Stimulated activated CD4-positive, alpha-beta T cell treated with anti-CD3 and anti-CD28 coated beads, TNF-alpha, amount 100 ng/mL, for 24 hours (primary cell): ENCODE results near the gene SLC34A1.
A peak's percentile ranks its signal among the peaks of the same experiment; 100 is the strongest.
"Not testable (repeated sequence)": the region's sequence is repeated elsewhere in the genome, so short reads cannot be mapped to it uniquely, and the experiment has no call there.

Experiments used
- DNase-seq, 3 experiments: peaks; one replicate each; pipeline ENCODE4 v3.0.0-alpha.2; 2020; ENCODE audit warnings: low read depth in 3 of 3

The SLC34A1 gene

DNA sequence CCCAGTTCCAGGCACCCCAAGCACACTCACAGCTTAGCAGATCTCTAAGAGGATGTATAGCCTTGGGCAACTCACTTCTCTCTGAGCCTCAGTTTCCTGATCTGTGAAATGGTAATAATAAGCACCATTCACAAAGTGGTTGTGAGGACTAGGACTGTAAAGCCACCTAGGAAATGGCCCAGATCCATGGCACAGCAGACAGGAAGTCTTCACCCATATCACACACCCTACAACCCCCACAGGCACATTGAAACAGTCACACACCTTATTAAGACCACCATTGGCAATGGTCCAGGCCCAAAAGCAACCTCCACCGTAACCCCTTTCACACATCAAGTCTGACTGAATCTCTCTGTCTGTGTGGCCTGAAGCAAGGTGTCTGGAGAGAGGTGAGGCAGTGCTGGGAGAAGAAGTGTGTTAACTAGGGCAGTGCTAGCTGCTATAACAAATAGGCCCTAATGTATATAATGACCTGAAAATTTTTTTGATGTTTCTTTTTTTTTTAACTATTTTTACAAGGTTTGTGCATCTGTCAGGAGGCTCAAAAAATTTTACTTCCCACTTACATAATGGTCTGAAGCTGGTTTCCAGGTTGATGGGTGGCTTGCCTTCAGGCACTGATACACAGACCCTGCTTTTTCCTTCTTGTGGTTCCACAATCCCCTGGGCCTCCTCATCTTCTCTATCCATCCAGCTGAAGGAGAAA lies 28.9 kb upstream of the SLC34A1 start:
- DNase-seq, result no peak

DNA sequence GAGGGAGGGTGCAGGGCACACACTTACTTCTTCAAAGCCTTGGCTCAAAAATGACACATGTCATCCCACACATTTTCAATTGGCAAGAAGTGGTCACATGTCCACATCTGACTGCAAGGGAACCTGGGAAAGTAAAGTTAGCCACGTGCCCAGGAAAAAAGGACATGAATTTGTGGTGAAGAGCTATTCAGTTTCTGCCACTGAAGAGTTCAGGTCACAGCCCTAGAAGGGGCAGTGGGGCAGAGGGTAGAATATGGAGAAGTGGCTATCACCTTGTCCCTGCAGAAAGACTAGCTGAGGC lies 28.4 kb upstream of the SLC34A1 start:
- DNase-seq, result no peak

DNA sequence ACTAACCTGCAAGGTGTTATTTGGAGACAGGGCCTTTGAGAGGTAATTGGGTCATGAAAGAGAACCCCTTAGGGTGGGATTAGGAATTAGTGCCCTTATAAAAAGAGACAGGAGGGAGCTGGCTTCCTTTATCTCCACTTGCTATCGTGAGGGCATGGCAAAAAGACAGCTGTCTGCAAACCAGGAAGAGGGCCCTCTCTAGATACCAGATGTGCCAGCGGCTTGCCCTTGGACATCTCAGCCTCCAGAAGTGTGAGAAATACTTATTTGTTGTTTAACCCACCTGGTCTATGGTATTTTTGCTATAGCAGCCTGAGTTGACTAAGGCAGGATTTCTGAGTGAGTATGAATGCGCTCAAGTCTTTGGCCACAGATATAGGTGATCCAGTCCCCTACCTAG lies 27.5 kb upstream of the SLC34A1 start:
- DNase-seq, result no peak

DNA sequence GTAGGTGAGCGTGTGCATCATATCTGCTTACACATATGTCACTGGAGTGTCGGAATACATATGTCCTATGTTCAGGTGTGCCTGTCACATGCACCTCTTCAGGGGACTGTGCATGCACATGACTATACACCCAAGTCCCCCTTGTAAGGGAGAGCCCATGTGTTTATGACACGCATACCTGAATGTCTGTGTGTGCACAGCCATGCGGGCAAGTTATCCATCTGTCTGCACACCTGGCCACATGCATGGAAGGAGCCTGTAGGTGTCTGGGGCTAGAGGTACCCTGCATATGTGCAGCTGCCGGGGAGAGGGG lies 27.1 kb upstream of the SLC34A1 start:
- DNase-seq, result no peak

DNA sequence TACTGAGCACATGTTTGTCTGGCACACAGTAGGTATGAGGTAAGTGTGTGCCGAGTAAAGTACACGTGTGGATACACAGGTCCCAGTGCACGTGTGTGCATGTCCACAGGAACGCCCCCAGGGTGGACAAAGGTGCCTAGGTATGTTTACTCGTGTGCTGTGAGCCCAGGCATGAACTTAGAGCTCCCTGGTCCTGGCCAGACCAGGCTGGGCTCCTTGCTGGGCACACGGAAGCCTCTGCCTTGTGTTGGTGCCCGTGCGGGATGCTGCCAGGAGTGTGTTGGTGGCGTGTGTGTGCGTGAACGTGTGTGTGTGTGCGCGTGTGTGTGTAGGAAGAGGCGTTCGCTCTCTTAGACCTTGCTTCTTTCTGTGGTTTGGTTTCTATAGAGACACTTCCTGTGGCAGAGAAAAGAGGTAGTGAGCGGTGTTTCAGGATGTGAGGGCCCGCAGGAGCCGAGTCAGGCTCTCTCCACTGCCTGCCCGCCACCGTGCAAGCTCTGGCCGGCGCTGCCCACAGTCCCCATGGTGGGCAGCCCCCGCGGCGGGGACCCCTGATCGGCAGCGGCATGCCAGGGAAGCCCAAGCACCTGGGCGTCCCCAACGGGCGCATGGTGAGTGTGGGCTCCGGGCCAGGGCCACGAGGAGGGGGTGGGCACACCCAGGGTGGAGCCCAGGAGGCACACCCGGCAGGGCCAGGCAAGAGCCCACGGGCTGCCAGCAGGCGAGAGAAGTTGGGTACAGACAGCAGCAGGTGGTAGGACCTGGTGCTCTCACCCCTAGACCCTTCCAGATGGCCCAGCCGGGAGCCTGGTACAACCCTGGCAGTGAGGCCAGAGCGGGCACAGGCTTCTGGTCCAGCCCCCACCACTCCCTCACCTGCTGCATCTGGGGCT lies 26.5 kb upstream of the SLC34A1 start, which contains the start of gene RGS14:
Gene RGS14, plus strand, starts transcription at position 466 of the 893 bp plus-strand sequence. Its CDS starts 101 bp downstream, at position 567.
- peak in 2 of 3 experiments; percentile 29 to 54 for DNase-seq

DNA sequence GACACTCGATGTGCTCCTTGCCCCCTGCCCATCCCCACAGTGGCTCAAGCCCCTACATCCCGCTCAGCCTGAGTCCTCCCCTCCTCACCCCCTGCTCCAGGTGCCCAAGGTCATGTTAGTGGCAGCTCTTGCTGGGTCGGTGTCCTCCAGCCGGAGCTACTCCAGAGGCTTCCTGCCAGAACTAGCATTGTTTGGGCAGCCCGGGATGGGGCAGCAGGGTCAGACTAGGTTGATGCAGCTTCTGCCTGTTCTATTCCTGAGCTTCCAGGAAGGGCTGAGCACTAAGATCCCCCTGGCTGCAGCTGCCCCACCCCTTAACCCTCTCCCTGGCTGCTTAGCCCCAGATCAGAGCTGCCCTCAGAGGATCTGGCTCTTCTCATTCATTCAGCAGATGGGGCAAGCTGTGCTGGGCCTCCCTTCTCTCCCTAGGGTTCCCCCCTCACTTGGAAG lies 25.8 kb upstream of the SLC34A1 start:
- no peak for DNase-seq

DNA sequence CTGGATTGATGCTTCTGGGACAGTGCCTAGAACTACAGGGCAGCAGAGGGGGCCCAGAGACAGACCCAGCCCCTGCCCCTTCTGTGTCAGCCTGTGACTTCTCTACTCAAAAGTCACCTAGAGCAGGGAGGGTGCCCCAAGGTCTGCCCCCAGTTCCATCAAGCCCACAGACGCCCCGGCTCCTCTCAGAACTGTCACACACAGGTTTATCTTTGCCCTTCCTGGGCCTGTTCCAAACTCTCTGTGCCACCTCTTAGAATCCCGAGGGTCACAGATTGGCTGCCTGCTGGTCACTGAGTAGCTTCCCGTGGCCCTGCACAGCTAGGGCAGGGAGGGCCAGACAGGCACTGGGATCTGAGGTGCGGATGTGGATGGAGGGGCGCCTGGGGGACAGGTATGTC lies 24.8 kb upstream of the SLC34A1 start:
- no peak for DNase-seq

DNA sequence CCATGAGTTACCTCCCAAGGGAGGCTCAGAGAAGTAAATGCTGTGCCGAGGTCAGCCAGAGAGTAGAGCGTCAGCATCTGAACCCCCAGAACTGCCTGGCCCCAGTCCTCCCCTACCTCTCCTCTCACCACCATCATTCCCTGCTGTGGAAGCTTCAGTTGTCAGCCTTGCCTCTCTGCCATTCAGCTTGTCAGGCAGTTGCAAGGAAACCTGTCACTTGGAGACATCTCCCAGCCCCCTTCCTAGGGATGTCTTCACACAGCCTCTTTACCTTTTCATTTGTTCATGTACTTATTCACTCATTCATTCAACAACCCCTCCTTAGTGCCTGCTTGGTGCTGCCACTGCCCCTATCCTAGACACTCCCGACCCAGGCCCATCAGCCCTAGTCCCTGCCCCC lies 24.4 kb upstream of the SLC34A1 start:
- DNase-seq, result no peak

DNA sequence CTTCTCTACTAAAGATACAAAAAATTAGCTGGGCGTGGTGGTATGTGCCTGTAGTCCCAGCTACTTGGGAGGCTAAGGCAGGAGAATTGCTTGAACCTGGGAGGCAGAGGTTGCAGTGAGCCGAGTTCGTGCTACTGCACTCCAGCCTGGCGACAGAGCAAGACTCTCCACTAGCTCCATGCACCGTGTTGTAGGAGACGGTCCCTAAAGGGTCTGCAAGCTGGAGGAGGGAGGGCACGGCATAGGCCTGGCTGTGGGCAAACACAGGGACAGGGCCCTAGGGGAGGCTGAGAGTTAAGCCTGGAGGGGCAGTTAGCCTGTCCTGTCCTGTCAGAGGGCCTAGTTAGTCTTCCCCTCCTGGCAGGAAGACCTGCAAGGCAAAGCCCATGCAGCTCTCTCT lies 23.5 kb upstream of the SLC34A1 start:
- not testable (repeated sequence) for DNase-seq

DNA sequence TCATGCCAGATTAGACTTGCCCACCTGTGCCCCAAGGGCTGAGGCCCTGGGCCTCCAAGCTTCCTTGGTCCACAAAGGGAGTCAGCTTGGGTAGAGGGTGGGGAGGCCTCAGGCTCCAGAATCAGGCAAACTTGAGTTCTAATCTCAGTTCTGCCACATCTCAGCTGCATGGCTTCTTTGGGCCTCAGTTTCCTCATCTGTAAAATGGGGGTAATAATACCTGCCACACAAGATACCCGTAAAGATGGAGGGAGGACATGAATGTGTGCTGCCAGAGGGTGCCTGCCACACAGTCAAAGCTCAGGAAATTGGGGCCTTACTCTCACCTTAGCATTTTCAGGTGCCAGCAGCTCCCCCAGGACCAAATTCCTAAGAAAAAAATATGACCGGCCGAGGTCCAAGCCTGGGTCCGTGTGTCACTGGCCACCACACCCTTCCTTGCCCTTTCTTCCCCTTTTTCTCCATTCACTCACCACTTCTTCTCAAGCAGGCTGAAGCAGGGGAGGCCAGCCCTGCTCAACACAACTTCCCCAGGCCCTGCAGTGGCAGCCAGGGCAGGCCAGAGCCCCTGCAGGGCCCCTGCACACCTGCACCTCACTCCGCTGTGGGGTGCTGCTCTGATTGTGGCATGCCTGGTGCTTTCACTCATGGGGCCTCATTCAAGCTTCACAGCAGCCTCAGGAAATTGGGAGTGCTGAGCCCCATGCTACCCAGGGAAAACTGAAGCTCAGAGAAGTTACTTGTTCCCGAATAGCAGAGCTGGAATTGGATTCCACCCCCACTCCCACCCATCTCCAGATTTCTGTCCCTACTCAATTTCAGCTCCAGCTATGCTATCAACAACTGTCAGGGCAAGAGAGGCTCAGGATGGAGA lies 22.6 kb upstream of the SLC34A1 start:
- DNase-seq, result no peak

DNA sequence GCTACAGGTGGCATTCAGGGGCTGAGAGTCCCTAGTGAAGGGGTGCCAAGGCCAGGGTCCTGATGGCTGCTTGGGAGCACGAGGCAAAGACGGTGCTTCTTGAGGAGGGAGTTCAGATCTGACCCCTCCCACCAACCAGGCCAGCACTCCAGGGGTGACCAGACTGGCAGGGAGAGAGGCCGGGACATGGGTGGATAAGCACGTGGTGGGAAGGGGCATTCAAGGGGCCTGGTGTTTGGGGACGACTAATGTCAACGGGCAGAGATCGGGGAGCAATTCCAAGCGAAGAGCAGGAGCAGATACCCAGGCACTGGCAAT lies 22.0 kb upstream of the SLC34A1 start:
- no peak for DNase-seq

DNA sequence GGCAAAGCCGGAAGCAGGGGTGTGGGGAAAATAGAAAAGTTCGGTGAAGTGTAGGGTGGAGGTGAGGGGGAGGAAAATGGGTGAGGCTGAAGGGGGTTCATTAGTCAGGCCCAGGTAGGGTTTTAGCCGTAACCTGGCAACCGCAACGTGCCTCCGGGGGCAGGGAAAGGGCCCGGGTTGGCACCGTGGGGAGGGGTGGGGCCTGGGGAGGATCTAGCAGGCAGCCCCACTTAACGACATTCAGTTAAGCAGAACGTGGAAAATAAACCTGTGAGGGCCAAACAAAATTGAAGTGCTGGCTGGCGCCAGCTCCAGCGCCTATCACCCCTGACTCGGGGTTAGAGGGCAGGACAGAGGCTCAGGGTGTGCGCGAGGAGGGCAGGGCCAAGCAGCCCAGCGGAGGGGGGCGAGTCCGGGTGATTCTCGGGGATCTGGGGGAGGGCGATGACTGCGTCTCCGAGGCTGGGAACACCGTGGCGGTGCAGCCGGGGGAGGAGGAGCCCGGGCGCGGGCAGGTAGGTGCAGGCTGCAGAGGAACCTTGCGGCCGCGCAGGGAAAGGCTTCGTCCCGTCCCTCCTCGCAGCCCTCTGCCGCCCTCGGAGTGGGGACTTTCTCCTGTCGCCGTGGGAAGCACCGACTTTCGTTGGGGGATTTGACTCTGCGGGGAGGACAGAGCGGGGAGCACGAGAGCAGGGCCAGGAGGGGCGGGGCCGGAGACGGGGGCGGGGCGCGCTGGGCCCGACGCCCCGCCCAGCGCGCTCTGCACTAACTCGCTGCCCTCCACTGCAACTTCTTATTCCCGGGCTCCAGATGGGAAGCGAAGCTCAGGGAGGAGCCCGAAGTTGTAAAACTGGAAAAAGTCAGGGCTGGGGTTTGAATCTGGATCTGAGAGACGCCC lies 21.4 kb upstream of the SLC34A1 start:
- DNase-seq, result peak in 2 of 3 experiments; percentile 53 to 73

DNA sequence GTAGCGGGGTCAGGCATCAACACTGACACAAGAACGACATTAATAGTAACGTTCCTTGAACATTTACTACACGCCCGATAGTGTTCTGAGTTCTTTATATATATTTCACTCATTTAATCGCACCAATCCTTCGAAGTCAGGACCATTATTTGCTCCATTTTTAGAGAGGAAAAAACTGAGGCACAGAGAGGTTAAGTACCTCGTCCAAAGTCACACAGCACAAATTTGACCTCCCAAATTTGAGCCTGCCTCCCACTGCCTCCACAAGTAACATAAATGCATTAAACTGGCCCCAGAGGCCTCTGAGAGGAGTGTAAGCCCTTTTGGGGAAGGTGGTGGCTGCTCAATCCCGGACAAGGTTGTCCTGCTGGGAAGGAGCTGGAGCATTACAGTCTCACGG lies 20.7 kb upstream of the SLC34A1 start:
- DNase-seq, result no peak

DNA sequence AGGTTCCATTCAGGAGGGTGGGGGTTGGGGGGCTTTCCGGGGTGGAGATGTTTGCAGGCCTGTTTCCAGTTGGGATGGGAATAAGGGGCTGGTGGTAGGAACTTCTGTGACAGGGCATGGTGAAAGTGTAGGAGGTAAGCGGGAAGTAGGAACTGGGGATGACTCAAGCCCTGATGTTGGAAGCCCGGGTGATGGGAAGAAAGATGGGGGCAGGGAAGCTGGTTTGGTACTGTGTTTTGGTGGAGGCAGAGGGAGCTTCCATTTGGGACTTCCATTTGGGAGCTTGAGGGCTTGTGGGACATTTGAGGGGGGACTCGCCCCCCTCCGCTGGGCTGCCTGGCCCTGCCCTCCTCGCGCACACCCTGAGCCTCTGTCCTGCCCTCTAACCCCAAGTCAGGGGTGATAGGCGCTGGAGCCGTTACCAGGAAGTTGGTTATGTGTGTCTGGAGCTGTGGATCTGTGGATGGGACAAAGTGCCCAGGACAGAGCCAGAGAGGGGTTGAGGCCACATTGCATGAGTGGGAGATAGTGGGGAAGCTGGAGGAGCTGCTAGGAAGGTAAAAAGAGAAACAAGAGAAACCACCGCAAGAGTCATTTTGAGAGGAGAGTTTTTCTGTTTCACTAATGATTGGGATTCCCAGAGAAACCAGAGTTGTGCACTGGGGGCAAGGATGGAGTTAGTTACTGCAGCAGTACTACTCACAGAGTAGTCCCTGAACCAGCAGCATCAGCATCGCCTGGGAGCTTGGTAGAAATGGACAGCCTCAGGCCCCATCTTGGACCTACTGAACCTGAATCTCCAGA lies 19.9 kb upstream of the SLC34A1 start:
- peak in 1 of 3 experiments; percentile 31 for DNase-seq

DNA sequence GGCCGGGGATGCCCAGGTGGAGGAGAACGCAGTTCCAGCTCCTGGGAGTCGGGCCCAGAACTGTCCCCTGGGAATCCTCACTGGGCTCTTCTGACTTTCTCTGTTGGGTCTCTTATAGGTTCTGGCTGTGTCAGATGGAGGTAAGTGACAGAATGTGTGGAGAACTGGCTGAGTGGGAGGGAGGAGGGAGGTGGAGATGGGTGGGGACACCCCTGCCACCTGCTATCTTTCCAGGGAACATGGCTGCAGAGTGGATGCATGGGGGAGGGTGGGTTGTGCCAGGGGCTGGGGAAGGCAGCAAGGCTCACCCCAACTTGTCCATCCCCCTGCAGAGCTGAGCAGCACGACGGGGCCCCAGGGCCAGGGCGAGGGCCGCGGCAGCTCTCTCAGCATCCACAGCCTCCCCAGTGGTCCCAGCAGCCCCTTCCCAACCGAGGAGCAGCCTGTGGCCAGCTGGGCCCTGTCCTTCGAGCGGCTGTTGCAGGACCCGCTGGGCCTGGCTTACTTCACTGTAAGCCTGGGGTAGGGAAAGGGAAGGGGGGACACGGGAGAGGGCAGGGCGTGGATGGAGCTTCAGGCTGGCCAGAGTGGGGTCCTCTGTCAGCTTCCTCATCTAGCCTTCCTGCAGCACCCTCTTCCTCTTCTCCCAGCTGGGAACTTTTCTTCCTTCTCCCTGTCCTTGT lies 18.2 kb upstream of the SLC34A1 start:
- no peak for DNase-seq

DNA sequence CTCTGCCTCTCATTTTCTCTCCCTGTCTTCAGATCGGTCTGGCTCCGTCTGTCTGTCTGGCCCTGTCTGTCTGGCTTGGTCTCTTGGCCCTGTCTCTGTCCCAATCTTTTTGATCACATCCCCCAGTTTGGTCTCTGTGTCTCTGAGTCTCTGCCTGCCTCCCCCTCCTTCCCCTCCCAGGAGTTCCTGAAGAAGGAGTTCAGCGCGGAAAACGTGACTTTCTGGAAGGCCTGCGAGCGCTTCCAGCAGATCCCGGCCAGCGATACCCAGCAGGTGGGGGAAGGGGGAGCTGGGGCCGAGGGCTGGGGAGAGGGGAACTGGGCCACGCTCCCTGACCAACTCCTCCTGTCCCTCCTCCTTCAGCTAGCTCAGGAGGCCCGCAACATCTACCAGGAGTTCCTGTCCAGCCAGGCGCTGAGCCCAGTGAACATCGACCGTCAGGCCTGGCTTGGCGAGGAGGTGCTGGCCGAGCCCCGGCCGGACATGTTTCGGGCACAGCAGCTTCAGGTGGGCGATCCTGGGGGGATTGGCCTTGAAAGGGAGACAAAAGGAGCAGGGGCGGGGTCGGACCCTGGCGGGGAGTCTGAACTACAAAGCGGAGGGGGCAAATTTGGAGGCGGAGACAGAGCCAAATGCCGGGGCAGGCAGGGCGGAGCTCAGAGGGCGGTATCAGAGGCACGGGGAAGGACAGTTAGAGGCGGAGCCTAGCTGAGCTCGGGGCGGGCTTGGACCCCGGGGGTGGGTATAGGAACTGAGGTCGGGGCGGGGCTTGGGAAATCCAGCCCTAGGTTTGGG lies 17.5 kb upstream of the SLC34A1 start:
- no peak for DNase-seq

DNA sequence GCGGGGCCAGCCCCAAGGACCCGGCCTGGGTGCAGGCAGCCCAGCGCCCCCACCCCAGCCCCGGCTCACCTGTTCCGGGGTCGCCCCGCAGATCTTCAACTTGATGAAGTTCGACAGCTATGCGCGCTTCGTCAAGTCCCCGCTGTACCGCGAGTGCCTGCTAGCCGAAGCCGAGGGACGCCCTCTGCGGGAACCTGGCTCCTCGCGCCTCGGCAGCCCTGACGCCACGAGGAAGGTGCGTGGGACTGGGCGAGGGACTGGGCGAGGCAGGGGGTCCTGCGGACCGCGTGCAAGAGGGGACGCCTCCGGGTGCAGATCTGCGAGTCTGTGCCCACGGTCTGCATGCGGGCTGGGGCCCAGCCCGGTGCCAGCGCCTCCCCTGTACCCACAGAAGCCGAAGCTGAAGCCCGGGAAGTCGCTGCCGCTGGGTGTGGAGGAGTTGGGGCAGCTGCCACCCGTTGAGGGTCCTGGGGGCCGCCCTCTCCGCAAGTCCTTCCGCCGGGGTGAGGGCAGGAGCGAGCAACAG lies 16.8 kb upstream of the SLC34A1 start:
- no peak for DNase-seq

DNA sequence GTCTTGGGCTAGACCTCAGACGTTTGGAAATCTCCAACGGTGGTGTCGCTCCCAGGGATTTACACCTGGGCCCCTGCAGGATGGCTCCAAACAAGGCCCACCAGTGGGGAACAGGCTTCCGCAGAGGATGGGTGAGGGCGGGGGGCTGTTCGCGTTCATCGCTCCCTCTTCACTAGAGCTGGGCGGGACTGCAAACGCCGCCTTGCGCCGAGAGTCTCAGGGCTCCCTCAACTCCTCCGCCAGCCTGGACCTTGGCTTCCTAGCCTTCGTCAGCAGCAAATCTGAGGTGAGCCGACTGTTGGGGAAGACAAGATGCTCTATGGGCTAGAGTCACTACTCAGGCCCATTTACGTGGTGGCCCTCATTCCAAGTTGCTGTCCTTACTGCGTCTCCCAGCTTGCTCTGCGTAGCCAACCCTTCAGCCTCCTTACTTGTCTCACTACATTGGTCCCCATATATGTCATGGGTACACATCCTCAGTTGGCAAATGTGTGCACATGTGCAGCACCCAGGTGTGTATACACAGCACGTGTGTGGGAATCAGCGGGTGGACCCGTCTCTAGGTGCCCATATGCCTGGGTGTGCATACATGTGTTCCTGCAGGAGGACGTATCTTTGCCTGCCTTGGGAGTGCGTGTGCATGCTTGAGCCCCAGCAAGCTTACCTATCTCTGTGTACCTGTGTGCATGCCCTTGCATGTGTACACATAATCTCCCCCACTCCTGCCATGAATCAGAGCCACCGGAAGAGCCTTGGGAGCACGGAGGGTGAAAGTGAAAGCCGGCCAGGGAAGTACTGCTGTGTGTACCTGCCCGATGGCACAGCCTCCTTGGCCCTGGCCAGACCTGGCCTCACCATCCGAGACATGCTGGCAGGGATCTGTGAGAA lies 16.0 kb upstream of the SLC34A1 start:
- no peak for DNase-seq
